ENCODE measurements around the gene GRM7. TPM values are rescaled to one million over a fixed set of nuclear protein-coding genes. Genes with fewer than 3 reads are reported as not detected.

GRM7 gene
- polyA plus RNA-seq, 3 donors, result 0.05 to 0.10 TPM; not detected in 1

DNA sequence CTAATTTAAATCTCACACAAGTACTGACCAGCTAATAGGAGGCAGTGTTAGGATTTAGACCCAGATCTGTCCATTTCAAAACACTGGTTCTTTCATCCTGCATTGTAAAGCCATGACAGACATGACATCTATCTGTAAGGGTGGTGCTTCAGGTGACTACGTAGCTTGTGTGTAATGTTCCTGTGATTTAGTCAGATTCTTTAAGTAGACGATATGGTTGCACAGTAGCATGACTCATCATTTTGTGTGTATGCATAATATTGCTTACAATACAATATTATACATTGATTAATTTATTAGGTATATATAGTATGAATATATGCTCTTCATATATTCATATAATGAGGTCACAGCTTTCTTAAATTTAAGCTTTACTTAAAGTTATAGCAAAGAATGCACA lies 628.5 kb downstream of the GRM7 start:
- 63 to 91% (median 86%) methylated on average over 2 of the region's 2 CpGs for WGBS, 3 donors
- no peak overlapping the region for H3K27ac ChIP-seq (ENCODE audit: low read depth, low read length)

DNA sequence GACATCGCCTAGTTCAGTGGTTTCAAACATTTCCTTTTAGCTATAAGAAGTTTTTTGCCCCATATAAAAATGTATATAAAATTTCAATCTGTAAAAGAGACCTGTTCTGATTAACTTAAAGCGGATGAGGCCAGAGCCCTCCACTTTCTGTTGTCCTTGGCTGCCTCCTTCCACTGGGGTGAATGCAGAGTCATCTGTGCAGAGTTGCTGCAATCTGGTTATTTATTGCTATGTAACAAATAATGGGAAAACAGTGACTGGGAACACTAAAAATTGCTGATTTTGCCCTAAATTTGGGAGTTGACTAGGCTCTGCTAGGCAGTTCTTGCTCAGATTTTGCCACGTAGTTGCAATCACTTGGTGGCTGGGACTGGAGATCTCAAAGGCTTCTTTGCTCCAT lies 637.8 kb downstream of the GRM7 start:
- 86 to 90% (median 89%) methylated on average over 3 of the region's 3 CpGs for WGBS, 3 donors
- H3K27ac ChIP-seq (ENCODE audit: low read depth, low read length), result no peak overlapping the region

DNA sequence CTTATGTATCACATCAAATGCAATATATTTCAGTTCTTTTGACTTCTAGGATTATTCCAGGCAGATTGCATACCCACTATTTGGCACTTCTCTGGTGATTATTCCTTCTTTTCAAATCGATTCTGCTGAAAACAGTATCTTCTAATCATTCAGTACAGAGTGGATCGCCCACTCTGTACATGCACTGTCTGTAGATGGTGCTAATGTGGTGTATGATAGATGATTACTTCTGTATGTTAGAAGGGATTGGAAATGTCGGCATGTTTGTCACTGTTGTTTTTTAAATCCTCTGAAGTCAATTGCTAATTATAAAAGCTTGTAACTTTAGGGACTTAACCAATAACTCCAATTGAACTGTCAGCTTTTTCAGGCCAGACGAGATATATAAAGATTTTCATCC lies 642.5 kb downstream of the GRM7 start:
- 81 to 90% (median 87%) methylated on average over 4 of the region's 4 CpGs for WGBS, 3 donors
- no peak overlapping the region for H3K27ac ChIP-seq (ENCODE audit: low read depth, low read length)

DNA sequence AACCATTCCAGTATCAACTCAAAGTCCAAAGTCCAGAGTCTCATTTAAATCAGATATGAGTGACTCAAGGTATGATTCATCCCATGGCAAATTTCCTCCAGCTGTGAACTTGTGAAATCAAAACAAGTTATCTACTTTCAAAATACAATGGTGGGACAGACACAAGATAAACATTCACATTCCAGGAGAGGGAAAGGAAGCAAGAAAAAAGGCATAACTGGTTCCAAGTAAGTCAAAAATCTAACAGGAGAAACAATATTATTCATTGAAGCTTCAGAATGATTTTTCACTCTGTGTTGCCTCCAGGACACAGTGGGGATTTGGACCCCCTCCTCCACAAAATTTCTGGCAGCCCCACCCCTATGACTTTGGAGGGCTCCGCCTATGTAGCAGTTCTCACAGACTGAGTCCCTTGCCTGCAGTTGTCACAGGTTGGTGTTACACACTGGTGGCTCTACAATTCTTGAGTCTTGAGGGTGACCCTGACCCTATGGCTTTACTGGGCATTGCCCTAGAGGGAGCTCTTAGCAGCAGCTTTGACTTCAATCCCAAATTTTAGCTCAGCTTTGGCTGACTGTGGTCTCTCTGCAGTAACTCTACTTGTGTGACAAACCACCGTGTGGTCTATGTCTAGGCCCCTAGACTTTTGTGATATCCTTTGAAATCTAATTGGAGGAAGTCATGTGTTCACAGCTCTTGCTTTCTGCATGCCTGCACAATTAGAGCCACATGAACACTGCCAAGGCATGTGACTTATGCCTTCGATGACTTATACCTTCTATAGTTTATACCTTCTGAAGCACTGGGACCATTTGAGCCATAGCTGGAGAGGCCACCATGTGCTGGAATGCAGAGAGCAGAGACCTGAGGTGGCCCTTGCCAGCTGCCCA lies 644.2 kb downstream of the GRM7 start:
- H3K27ac ChIP-seq (ENCODE audit: low read depth, low read length), result no peak overlapping the region
- 80 to 86% (median 84%) methylated on average over 3 of the region's 3 CpGs for WGBS, 3 donors

DNA sequence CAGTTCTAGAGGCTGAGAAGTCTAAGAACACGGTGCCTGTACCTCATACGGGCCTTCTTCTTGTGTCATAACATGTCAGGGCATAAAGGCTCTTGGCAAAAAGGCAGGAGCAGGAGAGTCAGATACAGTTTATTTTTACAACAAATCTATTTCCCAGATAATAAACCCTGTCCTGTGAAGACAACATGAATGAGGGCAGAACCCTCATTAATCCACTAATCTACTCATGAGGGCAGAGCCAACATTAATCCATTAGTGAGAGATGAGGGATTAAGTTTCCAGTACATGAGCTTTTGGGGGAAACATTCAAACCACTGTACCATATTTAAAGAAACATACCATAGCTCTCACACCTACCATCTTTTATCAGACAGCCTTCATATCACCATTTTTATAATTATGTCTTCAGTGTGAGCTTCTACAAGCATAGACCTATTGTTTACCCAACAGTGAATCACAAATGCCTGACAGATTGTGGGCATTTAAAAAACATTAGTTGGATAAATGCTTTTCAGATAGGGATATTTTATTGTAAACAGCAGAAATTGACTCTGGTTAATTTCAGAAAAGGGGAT lies 645.8 kb downstream of the GRM7 start:
- WGBS, 3 donors, result 68 to 99% (median 90%) methylated on average over 2 of the region's 2 CpGs
- H3K27ac ChIP-seq (ENCODE audit: low read depth, low read length), result no peak overlapping the region

DNA sequence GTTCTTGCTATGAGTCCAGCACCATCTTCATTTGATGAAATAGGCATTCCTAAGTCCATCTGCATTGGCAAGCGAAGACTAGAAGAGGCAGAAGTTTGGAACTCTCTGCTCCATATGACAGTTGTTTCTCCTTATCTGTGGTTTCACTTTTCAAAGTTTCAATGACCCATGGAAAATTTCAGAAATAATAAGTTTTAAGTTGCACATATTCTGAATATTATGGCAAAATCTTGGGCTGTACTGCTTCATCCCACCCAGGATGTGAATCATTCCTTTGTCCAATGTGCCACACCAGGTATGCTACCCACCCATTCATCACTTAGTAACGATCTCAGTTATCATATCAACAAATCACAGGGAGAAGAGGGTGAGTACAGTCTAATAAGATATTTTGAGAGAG lies 647.9 kb downstream of the GRM7 start:
- WGBS, 3 donors, result 39 to 42% (median 40%) methylated on average over 2 of the region's 2 CpGs
- no peak overlapping the region for H3K27ac ChIP-seq (ENCODE audit: low read depth, low read length)

DNA sequence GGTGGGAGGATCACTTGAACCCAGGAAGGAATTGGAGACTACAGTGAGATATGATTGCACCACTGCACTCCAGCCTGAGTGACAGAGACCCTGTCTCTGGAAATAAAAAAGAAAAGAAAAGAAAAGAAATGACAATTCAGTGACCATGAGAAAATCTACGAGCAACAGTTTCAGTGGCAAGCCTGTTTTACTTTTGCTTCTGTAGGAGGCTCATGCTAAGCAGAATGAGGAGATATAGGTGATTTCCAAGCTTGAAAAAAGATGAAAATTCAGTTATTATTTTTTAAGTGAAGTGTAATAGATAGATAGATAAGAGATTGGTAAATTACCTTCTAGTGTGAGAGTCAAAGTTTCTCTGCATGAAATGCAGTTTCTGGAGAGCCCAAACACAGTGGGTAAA lies 651.1 kb downstream of the GRM7 start:
- WGBS, 3 donors, result 84 to 95% (median 86%) methylated on average over 1 of the region's 1 CpG
- H3K27ac ChIP-seq (ENCODE audit: low read depth, low read length), result no peak overlapping the region

DNA sequence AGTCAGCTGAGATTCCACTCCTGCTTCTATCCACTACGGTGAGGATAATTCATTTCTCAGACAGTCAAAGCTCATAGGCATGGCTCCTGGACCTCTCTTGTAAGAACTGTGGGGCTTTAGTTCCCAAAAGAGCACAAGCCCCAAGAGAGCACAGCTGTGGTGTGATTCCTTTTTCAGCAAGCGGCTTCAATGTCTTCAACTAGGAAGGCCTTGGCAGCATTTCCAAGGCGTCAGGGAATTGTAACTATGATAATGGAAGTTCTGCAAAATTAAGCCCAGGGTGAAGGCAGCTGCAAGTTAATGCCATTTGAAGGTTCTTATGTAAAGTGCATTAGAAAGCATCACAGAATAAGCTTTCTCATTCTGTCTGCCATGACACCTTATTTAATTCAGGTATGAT lies 657.1 kb downstream of the GRM7 start:
- no peak overlapping the region for H3K27ac ChIP-seq (ENCODE audit: low read depth, low read length)
- WGBS, 3 donors, result 48 to 65% (median 60%) methylated on average over 3 of the region's 3 CpGs

DNA sequence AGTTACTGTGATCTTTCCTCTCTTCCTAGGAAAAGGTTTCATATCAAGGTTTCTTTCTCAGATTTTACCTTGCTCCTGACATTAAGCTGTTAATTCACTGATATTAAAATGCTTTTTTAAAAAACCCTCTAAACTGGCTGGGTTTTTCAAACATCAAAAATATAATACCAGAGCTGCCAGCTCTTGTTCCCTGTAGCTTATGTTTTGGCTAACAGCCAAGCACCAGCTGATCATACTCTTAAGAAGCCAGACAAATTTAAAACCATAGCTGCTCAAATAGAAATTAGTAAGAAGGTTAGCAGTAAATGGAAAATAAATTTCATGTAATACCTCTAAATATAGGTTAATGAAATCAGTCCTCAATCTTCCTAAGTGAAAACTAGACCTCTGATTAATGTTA lies 657.5 kb downstream of the GRM7 start:
- H3K27ac ChIP-seq (ENCODE audit: low read depth, low read length), result no peak overlapping the region

DNA sequence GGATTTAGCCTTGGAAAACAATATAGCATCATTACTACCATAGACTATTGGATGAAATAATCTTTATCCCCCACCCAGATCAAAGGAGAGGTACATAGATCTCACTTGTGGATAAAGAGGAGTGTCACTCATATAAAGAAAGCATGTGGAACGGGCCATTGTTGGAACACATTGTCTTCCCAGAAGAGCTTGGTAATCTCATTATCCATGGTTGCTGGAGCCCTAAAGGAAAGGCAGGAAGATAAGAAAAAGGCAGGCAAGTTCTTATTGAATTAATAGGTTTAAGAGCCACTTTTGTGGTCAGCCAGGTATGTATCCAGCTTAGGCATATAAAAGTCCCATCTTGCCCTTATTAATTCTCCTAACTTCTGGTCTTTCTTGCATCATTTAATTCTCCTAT lies 659.1 kb downstream of the GRM7 start:
- 89 to 96% (median 90%) methylated on average over 1 of the region's 1 CpG for WGBS, 3 donors

DNA sequence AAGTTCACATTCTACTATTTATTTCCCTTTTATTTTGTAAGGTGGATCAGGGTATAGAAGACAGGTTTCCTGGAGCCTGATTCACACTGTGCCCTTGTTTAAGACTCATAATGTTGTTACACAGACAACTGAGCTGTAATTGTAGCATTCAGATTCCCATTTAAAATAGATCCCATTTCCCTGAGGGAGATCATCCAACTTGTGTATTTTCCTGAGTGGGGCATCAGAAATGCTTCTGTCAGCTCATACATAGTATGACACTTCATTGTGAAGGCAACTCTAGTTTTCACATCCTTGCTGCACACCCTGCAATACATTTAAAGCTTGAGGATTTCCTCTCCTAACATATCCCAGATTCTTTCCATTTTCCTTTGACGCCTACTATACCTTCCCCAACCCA lies 659.7 kb downstream of the GRM7 start:
- H3K27ac ChIP-seq (ENCODE audit: low read depth, low read length), result no peak overlapping the region
- WGBS, 3 donors, result 92 to 96% (median 92%) methylated on average over 1 of the region's 1 CpG

More for the DNA sequence above, 659.1 kb downstream of the GRM7 start:
- no peak overlapping the region for H3K27ac ChIP-seq (ENCODE audit: low read depth, low read length)

DNA sequence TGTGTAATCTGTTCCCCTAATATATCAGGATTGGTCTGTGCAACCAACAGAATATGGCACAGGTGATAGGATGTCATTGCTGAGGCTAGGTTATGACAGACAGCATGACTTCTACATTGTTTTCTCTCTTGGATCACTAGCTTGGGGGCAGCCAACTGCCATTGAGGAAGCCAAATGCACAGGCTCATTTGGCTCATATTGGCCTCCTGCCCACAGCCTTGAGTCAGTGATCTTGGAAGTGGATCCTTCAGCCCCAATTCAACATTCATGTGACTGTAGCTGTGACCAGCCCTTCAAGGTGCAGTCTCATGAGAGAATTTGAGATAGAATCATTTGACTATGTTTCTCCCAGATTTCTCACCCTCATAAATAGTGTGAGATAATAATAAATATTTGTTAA lies 675.6 kb downstream of the GRM7 start:
- H3K27ac ChIP-seq (ENCODE audit: low read depth, low read length), result no peak overlapping the region

DNA sequence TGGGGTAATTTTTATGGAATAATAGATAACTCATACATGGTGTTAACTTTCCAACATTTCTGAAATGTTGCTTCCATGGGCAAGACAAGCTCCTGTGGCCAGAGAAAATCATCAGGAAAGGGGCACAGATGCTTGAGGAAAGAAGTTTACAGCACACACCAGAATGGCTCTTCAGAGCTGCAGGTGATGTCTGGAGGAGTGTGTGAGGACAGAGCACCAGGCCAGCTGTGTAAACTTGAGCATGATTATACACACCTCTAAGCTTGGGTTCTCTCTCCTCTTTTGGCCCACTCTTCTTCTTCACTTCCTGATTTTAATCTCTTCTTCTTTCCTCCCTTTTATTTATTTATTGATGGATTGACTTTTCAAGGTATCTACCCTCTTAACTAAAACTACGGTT lies 676.0 kb downstream of the GRM7 start:
- no peak overlapping the region for H3K27ac ChIP-seq (ENCODE audit: low read depth, low read length)
- 88 to 97% (median 94%) methylated on average over 1 of the region's 1 CpG for WGBS, 3 donors

DNA sequence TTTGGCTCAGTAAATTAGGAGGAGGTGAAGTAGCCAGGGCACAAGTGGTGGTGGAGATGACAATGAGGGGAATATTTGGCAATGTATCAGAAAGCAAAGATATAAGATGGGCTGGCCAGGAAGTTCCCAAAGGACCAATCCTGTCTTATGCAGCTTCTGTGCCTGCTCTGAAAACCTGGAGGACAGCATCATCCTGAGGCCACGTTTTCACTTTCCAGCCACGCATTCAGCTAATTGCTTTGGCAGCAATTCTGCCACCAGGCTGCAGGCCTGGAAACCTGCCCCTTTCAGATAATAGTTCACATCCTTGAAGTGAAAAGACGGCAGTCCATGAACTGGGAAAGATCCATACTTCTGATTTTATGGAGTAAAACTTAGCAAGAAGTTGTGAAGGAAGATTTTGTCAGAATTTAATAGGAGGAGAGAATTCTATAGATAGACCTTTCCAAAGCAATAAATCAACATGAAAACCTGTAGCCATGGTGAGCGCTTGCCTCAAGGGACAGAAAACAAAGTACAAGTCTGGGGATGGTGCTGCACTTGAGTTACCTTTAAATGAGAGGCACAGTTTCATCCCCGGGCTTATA lies 682.5 kb downstream of the GRM7 start:
- no peak overlapping the region for H3K27ac ChIP-seq (ENCODE audit: low read depth, low read length)
- WGBS, 3 donors, result 63 to 65% (median 64%) methylated on average over 5 of the region's 5 CpGs

DNA sequence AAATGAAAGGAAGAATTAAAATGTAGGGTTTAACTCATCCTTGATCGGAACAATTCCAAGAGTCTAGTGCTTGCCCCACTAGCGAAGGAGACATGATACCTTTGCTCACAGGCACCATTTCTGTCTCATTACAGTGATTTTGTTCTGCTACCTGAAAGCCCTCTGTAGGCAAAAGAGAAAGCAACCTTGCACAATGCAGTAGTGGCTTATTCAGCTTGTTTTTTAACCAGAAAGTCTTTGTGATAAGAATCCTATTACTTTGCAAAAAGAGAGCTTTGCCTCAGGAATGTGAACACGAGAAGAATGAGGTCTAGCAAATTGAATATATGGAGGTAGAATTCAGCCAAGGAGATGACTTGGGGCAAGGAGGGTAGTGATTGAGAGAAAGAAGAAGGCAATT lies 684.4 kb downstream of the GRM7 start:
- WGBS, 3 donors, result 83 to 90% (median 87%) methylated on average over 3 of the region's 3 CpGs
- H3K27ac ChIP-seq (ENCODE audit: low read depth, low read length), result no peak overlapping the region

DNA sequence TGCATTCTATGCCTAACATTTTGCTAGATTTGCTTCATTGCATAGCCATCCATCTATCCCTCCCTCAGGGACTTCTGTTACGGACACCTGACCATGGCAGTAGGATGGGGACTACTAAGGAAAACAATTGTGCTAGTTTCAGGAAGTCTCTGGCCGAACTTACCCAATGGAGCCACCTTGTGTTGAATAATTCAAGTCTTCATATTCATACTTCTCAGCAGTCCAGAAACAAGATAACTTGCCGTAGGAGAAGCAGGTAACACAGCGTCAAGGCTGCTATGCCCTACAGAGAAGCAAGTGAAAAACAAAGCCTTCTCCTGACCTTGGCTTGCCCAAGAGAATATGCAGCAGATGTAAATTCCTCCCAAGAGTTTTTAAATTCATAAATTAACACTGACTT lies 685.3 kb downstream of the GRM7 start:
- 35 to 59% (median 45%) methylated on average over 4 of the region's 4 CpGs for WGBS, 3 donors
- H3K27ac ChIP-seq (ENCODE audit: low read depth, low read length), result no peak overlapping the region

DNA sequence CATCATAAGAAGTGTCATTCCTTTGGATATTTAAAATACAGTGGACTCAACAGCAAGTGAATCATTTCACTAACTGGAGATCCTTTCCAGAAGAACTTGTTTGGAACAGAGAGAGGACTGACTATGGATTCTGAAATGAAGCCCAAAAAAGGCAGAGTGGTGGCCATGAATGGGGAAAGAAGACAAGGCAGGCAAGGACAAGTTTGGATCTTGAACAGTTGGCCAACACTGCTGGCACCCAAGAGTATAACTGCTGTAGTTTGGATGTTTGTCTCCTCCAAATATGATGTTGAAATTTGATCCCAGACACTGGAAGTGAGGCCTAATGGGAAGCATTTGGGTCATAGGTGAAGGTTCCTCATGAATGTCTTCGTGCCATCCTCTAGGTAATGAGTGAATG lies 686.9 kb downstream of the GRM7 start:
- 50 to 77% (median 66%) methylated on average over 1 of the region's 1 CpG for WGBS, 3 donors
- no peak overlapping the region for H3K27ac ChIP-seq (ENCODE audit: low read depth, low read length)

DNA sequence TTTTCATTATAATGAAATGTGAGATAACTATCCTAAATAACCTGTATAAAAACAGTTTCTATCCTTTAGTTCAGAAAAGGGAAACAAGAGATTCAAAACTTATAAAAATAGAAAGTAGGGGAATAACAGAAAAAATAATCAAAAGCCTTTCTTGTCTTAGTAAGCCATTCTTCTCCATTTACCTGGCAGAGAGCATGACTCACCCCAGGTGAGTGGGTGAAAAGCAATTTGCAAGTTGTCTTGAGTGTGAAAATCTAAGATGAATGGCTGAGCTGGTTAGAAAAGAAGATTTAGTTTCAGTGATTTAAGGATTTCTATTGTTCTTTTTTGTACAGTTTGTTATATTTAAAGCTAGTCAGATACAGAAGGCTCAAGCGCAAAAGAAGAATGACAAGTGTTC lies 702.0 kb downstream of the GRM7 start:
- WGBS, 3 donors, result 47 to 97% (median 94%) methylated on average over 1 of the region's 1 CpG
- H3K27ac ChIP-seq (ENCODE audit: low read depth, low read length), result no peak overlapping the region

DNA sequence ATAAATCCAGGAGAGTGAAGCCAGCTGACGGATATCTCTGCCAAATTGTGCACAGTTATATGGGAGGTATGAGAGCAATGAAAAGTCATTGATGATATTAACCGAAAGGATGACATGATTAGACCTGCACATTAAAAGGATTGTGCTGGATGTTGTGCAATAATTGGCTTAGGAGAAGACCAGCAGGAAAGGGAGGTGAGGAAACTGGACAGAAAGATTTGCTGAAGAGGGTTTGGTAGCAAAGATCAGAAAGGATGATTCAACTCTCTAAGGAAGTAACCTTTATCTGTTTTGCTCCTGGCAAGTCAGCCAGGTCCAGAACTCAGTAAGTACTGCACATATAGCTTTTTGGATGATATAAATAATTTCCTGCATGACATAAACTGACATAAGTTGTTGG lies 704.7 kb downstream of the GRM7 start:
- WGBS, 3 donors, result 69 to 80% (median 72%) methylated on average over 2 of the region's 2 CpGs
- H3K27ac ChIP-seq (ENCODE audit: low read depth, low read length), result no peak overlapping the region

DNA sequence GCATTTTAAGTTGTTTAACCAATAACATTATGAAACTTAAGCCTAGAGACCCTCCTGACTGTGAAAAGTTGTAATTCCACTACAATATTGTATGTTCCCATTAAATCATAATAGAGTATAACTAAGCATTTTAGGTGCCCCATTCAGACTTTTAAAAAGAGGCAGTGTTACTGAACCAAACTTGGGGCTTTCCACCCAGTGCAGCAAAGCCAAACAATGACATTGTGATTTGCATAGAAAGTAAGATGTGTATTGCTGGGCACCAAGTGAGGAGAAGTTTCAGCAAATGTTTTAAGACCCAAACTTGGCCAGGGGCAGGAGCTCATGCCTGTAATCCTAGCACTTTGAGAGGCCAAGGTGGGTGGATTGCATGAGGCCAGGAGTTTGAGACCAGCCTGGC lies 706.2 kb downstream of the GRM7 start:
- no peak overlapping the region for H3K27ac ChIP-seq (ENCODE audit: low read depth, low read length)

Data from adipose tissue (tissue), 3 donors.